NCI-H524 (cell line): Measurements from ENCODE around the gene RIMBP2.

Source experiments
- DNase-seq, 2 experiments: peaks; one replicate each; lab custom pipeline; 2025; lab: John Stamatoyannopoulos, UW

Gene RIMBP2

GRCh38 chr12:130462558-130463274 lies 253.4 kb downstream of the RIMBP2 start:
- DNase-seq = no peak

DNA sequence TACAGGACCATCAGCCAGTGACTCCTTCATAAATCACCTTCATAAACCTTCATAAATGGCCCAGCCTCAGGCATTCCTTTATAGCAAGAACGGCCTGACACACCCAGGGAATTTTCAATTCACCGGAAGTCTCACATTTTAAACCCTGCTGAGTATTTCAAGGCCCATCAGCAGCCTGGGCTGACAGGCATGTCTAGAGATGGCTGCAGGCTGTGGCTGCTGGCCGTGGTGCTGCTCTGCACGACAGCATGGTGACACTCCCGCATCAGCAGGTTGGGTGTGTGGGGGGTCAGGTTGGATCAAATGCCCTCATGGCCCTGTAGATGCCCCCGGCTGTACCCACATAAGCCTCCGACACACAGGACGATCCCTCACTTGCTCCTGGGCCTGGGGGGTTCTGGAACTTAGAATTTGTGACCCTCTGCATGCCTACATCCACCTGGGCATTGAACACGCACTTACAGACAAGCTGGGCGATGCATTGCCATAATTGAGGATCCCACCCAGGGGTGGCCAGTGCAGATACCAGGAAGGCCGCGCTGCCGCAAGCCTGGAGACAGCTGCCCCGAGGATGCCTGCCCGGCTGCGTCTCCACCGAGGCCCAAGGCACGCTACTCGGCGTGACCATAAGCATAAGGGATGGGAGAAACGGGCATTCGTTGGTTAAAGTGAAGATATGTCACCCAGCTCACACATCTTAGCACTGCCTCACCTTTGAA lies 254.1 kb downstream of the RIMBP2 start:
- DNase-seq = no peak

DNA sequence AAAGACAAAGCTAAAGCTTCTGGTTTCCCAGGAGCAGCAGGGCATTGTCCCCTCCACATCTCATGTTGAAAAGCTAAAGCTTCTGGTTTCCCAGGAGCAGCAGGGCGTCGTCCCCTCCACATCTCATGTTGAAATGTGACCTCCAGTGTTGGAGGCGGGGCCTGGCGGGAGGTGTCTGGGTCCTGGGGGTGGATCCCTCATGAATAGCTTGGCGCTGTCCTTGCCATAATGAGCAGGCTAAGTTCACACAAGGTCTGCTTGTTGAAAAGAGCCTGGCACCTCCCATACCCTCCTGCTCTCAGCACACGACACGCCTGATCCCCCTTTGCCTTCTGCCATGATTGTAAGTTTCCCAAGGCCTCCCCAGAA lies 254.7 kb downstream of the RIMBP2 start:
- DNase-seq = peak in 1 of 2 experiments; percentile 41

- DNase-seq = peak; percentile 35 to 61
These were observed 255.3 kb downstream of the RIMBP2 start for GRCh38 chr12:130460611-130461446.

DNA sequence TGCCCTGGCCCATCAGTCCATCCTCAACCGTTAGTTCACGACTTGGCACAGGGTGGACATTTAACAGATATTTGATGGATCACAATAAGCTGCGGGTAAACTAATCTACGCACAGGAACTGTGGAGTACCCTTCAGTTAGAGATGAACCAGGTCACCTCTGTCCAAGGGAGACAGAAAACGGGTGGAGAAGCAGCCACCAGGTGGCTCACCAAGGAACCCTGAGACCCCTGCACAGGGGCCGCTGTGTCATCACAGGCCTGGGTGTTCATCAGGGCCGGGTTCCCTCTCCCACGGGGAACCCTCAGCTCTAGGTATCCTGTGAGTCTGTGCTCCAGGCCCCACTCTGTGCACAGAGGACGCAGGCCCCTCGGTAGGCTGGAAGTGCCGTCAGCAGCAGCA lies 256.2 kb downstream of the RIMBP2 start:
- no peak for DNase-seq

GRCh38 chr12:130458341-130458740 lies 257.8 kb downstream of the RIMBP2 start:
- DNase-seq = no peak

GRCh38 chr12:130457215-130457614 lies 258.9 kb downstream of the RIMBP2 start:
- no peak for DNase-seq

- no peak for DNase-seq
These were observed 259.5 kb downstream of the RIMBP2 start for GRCh38 chr12:130456375-130457199.

- DNase-seq = no peak
These were observed 260.9 kb downstream of the RIMBP2 start for GRCh38 chr12:130455161-130455560.

GRCh38 chr12:130454296-130454695 lies 261.8 kb downstream of the RIMBP2 start:
- no peak for DNase-seq

DNA sequence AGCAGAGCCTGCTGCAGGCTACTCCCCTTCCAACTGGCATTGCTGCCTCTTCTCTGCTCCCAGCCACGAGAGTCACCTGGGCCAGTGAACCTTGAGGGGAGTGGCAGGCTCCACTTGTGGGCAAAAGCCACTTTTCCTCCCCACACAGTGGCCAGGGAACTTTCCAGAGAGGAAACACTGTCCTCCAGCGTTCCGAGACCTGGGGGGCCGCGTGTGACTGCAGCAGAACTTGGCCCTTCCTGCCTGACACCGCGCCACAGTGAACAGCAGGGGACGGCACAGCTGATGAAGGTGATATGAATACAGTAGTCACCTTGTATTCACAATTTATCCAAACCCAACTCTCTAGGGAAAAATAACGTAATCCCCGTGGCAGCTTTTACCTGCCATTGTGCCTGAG lies 263.6 kb downstream of the RIMBP2 start:
- no peak for DNase-seq

GRCh38 chr12:130451001-130451930 lies 264.8 kb downstream of the RIMBP2 start:
- DNase-seq = no peak

GRCh38 chr12:130449291-130449690 lies 266.8 kb downstream of the RIMBP2 start:
- no peak for DNase-seq

DNA sequence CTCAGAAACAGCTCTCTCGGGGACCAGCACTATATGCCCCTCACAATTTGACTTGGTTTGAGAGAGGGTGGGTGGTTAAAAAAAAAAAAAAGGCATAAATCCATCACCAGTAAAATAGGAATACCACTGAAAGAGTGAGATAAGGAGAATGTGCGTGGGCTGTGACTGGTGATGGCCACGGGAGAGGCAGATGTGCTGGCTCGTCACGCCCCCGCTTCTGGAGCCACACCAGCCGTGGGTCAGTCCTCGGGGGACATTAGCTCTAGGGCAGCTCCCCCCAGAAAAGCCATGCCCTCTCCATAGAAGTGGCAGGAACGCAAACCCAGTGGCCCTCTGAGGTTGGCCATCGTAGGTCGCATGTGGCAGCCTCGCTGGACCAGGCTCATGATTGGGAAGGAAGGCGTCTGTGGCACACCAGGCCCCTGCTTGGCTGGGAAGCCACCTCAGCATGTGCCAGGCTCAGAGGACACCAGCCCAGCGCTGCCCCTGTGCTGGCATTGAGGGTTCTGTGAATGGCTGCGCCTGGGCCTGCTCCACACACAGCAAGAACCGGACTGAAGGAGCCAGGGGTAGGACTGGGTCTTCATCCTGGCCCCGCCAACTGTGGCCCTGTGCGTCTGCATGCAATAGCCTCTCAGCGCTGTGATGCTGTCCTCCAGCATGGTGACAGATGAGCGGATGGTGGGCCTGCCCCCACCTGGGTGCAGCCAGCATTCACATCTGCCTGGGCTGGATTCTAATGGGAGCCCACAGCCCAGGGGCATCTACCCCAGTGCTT lies 267.9 kb downstream of the RIMBP2 start:
- DNase-seq = no peak

- no peak for DNase-seq
These were observed 268.5 kb downstream of the RIMBP2 start for GRCh38 chr12:130447655-130447965.

DNA sequence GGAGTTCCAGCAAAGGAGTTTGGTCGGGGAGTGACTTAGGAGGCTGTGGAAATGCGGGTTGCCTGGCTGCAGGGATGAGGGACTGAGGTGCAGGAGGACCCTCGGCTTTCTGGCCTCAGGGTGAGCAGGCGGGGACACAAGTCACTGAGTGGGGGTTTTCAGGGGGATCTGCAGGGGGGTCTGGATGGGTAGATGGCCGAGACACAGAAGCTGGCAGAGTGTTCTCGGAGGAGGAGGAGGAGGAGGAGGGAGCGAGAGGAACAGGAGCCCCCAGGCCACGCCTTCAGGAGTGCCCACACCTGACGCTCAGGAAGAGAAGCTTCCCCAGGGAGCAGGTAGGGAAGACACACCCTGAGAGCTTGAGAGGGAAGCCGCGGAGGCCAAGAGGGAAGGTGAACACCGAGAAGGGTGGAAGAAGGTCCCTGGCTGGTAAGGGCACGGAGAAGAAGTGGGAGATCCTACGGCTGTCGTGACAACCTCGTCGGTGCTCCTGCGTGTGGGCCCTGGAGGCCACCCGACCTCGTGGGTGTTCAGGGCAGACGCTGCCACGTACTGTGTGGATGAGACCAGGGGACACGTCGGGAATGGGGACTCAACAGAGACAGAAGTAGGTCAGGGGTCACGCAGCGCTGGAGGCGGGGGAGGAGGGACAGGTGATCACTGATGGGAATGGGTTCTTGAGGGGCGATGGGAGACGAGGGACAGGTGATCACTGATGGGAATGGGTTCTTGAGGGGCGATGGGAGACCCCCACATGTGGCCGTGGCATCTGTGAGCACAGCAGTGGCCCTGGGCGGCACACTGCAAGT lies 269.0 kb downstream of the RIMBP2 start:
- no peak for DNase-seq

DNA sequence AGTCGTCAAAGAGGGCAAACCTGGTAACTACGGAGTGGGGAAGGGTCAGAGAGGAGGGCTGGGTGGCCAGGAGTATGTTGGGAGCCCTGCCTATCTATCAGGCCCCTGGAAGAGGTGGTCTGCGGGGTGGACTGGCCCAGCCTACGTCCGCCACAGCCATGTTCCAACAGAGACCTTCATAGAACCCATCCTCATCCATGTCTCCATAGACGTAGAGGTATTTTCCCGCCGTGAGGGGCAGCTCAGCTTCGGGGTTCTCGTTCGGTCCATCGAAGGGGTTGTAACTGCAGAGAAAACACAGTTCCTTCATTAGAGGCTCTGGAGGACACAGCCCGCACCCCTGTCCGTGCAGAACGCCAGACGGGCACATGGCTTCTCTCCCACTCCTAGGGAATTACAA lies 271.1 kb downstream of the RIMBP2 start:
- no peak for DNase-seq

DNA sequence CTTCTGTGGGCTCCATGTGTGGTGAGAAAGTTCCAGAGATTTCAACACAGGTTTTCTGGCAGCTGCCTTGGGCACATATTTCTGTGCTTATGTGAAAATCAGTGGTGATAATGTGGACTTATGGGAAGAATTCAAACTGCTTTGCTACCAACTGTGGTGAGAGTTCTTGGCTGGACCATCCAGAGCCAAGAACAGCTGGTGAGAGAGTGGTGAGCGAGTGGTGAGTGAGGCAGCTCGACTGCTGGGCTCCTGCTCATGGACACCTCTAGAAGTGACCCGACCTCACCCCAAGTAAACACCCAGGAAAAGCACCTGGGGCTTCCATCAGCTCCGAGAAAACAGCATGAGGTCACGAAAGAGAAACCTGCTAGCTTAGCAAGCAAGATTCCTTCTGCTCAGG lies 272.0 kb downstream of the RIMBP2 start:
- no peak for DNase-seq
